Astrocyte (in vitro differentiated cells and primary cell): ENCODE measurements around the gene PCSK1.

Experiments used
- EZH2 ChIP-seq: IDR thresholded peaks from 2 replicates; pipeline ENCODE4 v1.6.1; 2012; ENCODE audit warnings: mild to moderate bottlenecking, low read length, inconsistent platforms; ENCODE audit not compliant: insufficient read depth
- TF ChIP-seq, protein P1 (sequence below): IDR thresholded peaks from 2 replicates; pipeline ENCODE4 v1.5.1; 2011; ENCODE audit warnings: low read depth, mild to moderate bottlenecking, inconsistent platforms, low read length, moderate library complexity; ENCODE audit not compliant: insufficient read depth

DNA sequence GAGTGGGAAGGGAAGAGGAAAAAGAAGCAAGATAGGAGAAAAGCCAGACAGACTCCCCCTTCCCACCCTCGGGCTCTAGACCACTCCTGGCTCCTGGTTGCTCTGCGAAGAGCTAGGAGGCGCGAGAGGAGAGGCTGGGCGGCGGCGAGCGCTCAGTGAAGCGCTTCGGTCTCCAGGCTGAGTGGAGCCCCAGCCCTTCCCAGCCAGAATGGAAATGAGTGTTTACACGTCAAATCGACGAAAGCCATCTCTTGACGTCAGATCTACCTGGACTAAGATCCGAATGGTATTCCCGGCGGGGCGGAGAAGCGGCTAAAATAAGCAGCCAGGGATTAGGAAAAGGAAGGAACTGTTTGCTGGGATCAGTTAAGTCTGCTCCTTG, at the start of gene PCSK1:
- TF ChIP-seq, protein P1, sequence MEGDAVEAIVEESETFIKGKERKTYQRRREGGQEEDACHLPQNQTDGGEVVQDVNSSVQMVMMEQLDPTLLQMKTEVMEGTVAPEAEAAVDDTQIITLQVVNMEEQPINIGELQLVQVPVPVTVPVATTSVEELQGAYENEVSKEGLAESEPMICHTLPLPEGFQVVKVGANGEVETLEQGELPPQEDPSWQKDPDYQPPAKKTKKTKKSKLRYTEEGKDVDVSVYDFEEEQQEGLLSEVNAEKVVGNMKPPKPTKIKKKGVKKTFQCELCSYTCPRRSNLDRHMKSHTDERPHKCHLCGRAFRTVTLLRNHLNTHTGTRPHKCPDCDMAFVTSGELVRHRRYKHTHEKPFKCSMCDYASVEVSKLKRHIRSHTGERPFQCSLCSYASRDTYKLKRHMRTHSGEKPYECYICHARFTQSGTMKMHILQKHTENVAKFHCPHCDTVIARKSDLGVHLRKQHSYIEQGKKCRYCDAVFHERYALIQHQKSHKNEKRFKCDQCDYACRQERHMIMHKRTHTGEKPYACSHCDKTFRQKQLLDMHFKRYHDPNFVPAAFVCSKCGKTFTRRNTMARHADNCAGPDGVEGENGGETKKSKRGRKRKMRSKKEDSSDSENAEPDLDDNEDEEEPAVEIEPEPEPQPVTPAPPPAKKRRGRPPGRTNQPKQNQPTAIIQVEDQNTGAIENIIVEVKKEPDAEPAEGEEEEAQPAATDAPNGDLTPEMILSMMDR, result no peak
- peak; percentile 4 for TF ChIP-seq EZH2
